Measurements from ENCODE around the gene KCTD1.

DNA sequence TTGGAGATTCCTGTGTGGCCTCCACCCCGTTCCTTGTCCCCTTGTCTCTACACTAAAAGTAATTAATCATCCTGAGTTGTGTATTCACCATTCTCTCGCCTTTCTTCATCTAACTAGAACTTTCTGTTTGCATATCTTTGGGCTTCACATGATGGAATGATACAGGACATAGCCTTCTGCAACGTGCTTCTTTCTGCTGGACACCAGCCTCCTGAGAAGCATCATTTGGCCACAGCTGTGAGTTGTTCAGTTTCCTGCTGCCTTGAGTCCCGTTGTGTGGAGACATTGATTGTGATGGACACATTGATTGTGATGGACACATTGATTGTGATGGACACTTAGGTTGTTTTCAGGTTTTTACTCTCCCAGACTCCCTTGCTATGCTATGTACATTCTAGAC is 139.3 kb downstream of the KCTD1 start:
- TF ChIP-seq CTCF (IDR thresholded peaks at IDR 0.05; ENCODE audit: borderline replicate concordance, extremely low read depth, low read length, poor library complexity, severe bottlenecking) (no peak), EZH2 (IDR thresholded peaks at IDR 0.05; ENCODE audit: borderline replicate concordance, low read depth, low read length, severe bottlenecking) (no peak)

Measured in DND-41 (cell line).